WTC11 (cell line): ENCODE measurements around the gene IMPDH1.

Experiments
- ATF3 ChIP-seq: sonication (generic); formaldehyde crosslinking; conservative IDR thresholded peaks from 2 replicates; pipeline ENCODE4 v1.8.1; 2022; ENCODE audit warnings: mild to moderate bottlenecking, missing genetic modification reagents
- CTCF ChIP-seq: fragments of 200-600 bp; IDR thresholded peaks from 2 replicates; pipeline ENCODE4 v1.8.0; 2022; ENCODE audit warnings: antibody characterized with exemption
- ELF4 ChIP-seq: sonication (generic); formaldehyde crosslinking; IDR thresholded peaks from 2 replicates; pipeline ENCODE4 v1.8.1; 2022; ENCODE audit warnings: low read depth, mild to moderate bottlenecking, moderate library complexity, missing genetic modification reagents
- ERG ChIP-seq: fragments of 250-450 bp; sonication (Bioruptor Pico); IDR thresholded peaks from 2 replicates; pipeline ENCODE4 v1.8.0; 2021; ENCODE audit warnings: mild to moderate bottlenecking
- ETV6 ChIP-seq: sonication (generic); formaldehyde crosslinking; IDR thresholded peaks from 2 replicates; pipeline ENCODE4 v1.8.1; 2022; ENCODE audit warnings: mild to moderate bottlenecking, missing genetic modification reagents
- FOXK1 ChIP-seq: sonication (generic); formaldehyde crosslinking; IDR thresholded peaks from 2 replicates; pipeline ENCODE4 v1.8.0; 2022; ENCODE audit warnings: mild to moderate bottlenecking, moderate library complexity, missing genetic modification reagents
- FOXP4 ChIP-seq: sonication (generic); formaldehyde crosslinking; IDR thresholded peaks from 2 replicates; pipeline ENCODE4 v1.8.0; 2022; ENCODE audit warnings: mild to moderate bottlenecking, missing genetic modification reagents
- GABPB1 ChIP-seq: sonication (generic); formaldehyde crosslinking; IDR thresholded peaks from 2 replicates; pipeline ENCODE4 v1.8.1; 2023; ENCODE audit warnings: mild to moderate bottlenecking, missing genetic modification reagents
- JUN ChIP-seq: sonication (generic); formaldehyde crosslinking; IDR thresholded peaks from 2 replicates; pipeline ENCODE4 v1.8.0; 2023; ENCODE audit warnings: mild to moderate bottlenecking, missing genetic modification reagents
- MAX ChIP-seq: sonication (generic); formaldehyde crosslinking; IDR thresholded peaks from 2 replicates; pipeline ENCODE4 v1.8.0; 2022; ENCODE audit warnings: mild to moderate bottlenecking, missing genetic modification reagents
- NFE2L1 ChIP-seq: sonication (generic); formaldehyde crosslinking; IDR thresholded peaks from 2 replicates; pipeline ENCODE4 v1.8.1; 2023; ENCODE audit warnings: missing genetic modification reagents
- NR2C2 ChIP-seq: sonication (generic); formaldehyde crosslinking; IDR thresholded peaks from 2 replicates; pipeline ENCODE4 v1.8.0; 2022; ENCODE audit warnings: mild to moderate bottlenecking, missing genetic modification reagents
- RELA ChIP-seq: sonication (generic); formaldehyde crosslinking; IDR thresholded peaks from 2 replicates; pipeline ENCODE4 v1.8.1; 2022; ENCODE audit warnings: missing genetic modification reagents, mild to moderate bottlenecking, borderline replicate concordance
- SOX15 ChIP-seq: fragments of 250-450 bp; sonication (Bioruptor Pico); IDR thresholded peaks from 2 replicates; pipeline ENCODE4 v1.9.0; 2021; ENCODE audit warnings: mild to moderate bottlenecking

GRCh38 chr7:128427289-128427891, 17.6 kb upstream of the IMPDH1 start:
- TF ChIP-seq SOX15 (no peak), CTCF (peak; percentile 75), MAX (CRISPR knock-in tag) (no peak), NFE2L1 (CRISPR knock-in tag) (no peak), ATF3 (no peak), NR2C2 (CRISPR knock-in tag) (no peak), FOXP4 (no peak), ETV6 (no peak), GABPB1 (no peak), RELA (no peak), JUN (CRISPR knock-in tag) (no peak), ERG (CRISPR knock-in tag) (no peak), FOXK1 (CRISPR knock-in tag) (no peak), ELF4 (CRISPR knock-in tag) (no peak)
